GM20000 (cell line): Measurements from ENCODE around the gene ARHGAP26.

Experiments used
- DNase-seq: peaks from one replicate; pipeline ENCODE4 v3.0.0; 2012; ENCODE audit warnings: low spot score
- TF ChIP-seq, protein P1 (sequence below): IDR thresholded peaks from 2 replicates; pipeline ENCODE4 v1.5.1; 2012; ENCODE audit warnings: mild to moderate bottlenecking, control low read depth; ENCODE audit errors: extremely low read depth, missing control alignments

The ARHGAP26 gene

DNA sequence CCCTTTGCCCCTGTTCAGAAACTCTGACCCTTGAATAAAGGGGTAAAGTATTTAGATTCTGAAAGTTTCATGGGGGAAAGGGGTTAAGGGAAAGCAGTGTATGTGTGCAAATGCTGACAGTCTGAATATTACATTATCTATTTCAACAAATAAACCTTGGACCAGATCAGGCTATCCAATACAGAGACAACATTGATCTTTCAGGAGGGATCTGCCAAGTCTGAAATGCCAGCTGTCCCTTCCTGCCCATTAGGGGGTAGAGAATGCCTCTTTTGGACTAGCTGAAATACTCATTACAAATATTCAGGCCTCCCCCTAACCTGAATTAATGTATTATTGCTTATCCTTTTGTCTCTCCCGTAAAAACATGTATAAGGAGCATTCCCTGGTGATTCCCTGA lies 413.8 kb downstream of the ARHGAP26 start:
- DNase-seq = no peak
- TF ChIP-seq, protein P1, sequence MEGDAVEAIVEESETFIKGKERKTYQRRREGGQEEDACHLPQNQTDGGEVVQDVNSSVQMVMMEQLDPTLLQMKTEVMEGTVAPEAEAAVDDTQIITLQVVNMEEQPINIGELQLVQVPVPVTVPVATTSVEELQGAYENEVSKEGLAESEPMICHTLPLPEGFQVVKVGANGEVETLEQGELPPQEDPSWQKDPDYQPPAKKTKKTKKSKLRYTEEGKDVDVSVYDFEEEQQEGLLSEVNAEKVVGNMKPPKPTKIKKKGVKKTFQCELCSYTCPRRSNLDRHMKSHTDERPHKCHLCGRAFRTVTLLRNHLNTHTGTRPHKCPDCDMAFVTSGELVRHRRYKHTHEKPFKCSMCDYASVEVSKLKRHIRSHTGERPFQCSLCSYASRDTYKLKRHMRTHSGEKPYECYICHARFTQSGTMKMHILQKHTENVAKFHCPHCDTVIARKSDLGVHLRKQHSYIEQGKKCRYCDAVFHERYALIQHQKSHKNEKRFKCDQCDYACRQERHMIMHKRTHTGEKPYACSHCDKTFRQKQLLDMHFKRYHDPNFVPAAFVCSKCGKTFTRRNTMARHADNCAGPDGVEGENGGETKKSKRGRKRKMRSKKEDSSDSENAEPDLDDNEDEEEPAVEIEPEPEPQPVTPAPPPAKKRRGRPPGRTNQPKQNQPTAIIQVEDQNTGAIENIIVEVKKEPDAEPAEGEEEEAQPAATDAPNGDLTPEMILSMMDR = no peak

DNA sequence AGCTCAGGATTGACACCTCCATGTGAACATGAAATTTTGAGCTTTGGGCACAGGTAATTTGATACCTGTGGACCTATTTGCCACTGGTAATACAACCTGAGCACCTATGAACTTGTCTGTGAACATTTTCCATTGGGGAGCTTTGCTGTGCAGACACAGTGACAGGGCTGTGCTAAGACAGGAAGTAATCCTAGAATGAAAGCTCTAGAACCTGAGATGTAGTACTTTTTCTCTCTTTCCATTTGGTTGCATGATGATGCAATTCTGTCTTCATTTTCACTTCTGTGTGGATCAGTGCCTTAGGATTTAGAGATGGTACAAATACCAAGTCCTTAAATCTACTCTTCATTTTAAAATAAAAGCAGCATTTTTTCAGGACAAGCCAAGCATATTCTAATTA lies 416.4 kb downstream of the ARHGAP26 start:
- TF ChIP-seq, protein P1 = no peak
- DNase-seq = no peak

DNA sequence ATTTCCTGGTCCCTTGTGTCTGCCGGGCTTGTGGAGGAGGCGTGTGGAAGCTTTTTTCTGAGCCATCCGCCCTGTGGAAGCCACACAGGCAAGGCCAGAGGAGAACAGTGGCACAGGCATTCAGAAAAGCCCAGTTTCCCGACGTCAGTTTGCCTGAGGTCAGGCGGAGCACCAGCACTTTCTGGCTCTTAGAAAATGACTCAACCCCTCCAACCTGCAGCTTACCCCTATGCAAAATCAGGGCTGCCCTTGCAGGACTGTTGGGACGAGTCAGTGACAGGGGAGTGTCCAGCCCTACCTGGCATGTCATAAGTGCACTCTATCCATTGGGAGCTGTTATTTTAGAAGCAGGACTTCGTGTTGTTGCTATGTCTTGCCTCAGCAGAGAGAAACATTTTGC lies 417.3 kb downstream of the ARHGAP26 start:
- TF ChIP-seq, protein P1 = no peak
- DNase-seq = no peak

DNA sequence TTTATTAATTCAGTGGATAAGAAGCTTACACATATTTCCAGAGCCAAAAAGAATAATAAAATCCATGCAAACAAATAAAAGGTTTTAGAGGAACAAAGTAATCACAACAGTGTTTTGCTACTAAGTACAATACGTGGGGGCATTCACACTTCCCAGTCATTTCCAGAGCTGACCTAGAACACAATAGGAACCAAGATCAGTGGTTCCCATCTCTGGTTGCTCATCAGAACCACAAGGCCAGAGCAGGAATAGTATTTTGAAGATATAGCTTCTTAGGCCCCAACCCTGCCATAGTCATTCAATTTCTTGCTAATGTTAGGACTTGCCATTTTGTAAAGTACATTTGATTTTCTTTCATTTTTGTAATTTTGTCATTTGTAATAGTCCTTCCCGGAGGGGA lies 417.9 kb downstream of the ARHGAP26 start:
- DNase-seq = no peak
- TF ChIP-seq, protein P1 = no peak

DNA sequence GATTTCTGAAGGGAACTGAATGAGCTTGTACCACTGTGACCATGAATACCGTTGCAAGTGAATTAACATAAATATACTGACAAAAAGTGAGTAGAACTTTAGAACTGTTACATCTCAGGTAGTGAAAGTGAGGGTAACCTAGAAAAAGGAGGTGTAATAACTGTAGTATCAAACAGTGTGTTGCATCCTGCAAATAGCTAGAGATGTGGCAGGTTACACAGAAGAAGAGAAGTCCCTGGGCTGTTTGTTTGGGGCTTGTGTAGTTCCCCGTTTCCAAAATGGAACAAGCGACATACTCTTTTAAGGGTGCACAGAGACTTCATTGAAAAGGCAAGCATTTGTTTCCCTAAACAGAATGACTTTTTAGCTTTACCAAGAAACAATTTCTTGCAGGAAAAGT lies 418.5 kb downstream of the ARHGAP26 start:
- TF ChIP-seq, protein P1 = no peak
- DNase-seq = peak; percentile 24

DNA sequence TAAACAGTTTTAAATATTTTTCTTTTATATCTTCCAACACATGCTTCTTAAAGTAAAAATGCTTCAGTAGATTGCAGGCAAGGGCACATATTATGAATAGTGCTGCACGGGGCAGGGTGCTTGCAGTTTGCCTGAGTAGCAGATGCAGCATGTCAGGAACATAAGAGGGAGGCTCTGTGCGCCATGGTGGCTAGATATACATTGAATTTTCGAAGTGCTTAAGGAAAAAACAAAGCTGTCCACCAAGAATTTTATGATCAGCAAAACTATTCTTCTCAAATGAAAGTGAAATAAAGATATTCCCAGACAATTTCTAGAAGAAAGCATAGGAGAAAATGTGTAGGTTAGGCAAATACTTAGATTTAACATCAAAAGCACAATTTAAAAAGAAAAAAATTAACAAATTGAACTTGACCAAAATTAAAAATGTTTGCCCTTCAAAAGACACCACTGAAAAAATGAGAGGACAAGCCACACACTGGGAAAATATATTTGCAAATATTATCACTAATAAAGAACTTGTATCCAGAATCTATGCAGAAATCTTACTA lies 420.2 kb downstream of the ARHGAP26 start:
- DNase-seq = no peak
- TF ChIP-seq, protein P1 = no peak

DNA sequence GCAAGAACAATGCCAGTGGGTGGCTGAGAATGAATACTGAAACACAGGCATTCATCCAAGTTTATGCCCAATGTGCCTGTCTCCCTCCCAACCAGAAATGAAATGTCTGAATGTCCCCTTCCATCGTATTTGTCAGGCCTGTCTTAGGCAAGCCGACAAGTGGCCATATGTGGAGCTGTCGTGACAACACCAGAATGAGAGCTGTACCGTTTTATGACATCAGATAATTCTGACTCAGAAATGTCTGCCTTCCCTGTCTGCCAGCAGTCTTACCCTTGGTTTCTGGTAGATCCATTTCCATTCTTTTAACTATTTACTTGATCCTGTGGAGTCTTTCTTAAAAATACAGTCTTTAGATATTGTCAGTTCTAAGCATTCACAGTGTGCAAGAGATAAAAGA lies 421.5 kb downstream of the ARHGAP26 start:
- DNase-seq = no peak
- TF ChIP-seq, protein P1 = no peak
